Keratinocyte (primary cell): ENCODE results near the gene HHIP.

ENCODE experiments used
- CTCF ChIP-seq, 3 experiments: IDR thresholded peaks in 1 of 3; conservative IDR thresholded peaks in 1 of 3; optimal IDR thresholded peaks in 1 of 3; 2 replicates in 2 of 3; 3 replicates in 1 of 3; pipeline versions ENCODE3 to v1.5.1; 2011; ENCODE audit warnings: low read length in 3 of 3, mild to moderate bottlenecking in 3 of 3, moderate library complexity in 2 of 3, control low read depth in 1 of 3, inconsistent platforms in 1 of 3; ENCODE audit not compliant: insufficient read depth in 2 of 3; ENCODE audit errors: extremely low read depth in 1 of 3
- EZH2 ChIP-seq: IDR thresholded peaks from one replicate; pipeline ENCODE4 v1.6.1; 2012; ENCODE audit warnings: inconsistent platforms, mild to moderate bottlenecking, low read length, moderate library complexity

GRCh38 chr4:144701683-144702233 lies 55.8 kb downstream of the HHIP start:
- TF ChIP-seq CTCF (optimal IDR thresholded peaks at IDR 0.05 in 1 of 3, IDR thresholded peaks at IDR 0.05 in 1 of 3, conservative IDR thresholded peaks at IDR 0.05 in 1 of 3; ENCODE audit: extremely low read depth in 1 of 3, insufficient read depth in 2 of 3, low read length in 3 of 3): no peak
- no peak for TF ChIP-seq EZH2
